ENCODE data around the gene INPP5B.

- no peak for TF ChIP-seq CTCF (IDR thresholded peaks at IDR 0.05)
- TF ChIP-seq EP300 (IDR thresholded peaks at IDR 0.05), result no peak
- TF ChIP-seq POLR2AphosphoS5 (IDR thresholded peaks at IDR 0.05), result no peak
- no peak for TF ChIP-seq POLR2A (IDR thresholded peaks at IDR 0.05)
Measured at GRCh38 chr1:37914719-37915475, 32.0 kb downstream of the INPP5B start.

All from upper lobe of left lung (tissue), 4 donors.